ENCODE data around the gene NTSR2.

DNA sequence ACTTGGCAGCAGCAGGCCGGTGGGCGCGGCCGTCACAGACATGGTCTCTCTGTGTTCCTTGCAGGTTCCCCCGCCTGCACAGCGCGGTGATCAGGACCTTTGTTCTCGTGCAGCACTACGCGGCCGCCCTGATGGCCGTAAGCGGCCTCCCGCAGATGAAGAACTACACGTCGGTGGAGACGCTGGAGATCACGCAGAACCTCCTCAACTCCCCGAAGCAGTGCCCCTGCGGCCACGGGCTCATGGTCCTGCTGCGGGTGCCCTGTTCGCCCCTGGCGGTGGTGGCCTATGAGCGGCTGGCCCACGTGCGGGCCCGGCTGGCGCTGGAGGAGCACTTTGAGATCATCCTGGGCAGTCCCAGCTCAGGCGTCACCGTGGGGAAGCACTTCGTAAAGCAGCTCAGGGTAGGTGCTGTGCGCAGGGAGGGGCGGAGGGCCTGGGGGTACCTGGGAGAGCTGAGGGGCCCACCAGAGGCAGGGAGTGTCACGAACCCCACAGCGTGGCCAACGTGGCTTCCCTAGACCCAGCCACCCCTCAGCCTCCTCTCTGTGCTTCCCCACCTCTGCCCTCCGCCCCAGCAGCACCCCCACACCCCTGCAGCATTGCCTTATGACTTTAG lies 59.3 kb downstream of the NTSR2 start:
- TF ChIP-seq EZH2 (IDR thresholded peaks at IDR 0.05; ENCODE audit: low read length, unreplicated experiment) (no peak), CTCF (conservative IDR thresholded peaks at IDR 0.05; ENCODE audit: low read depth, low read length) (no peak)

All from PC-3 (cell line).